ENCODE data around the gene SNAI1. TPM values are rescaled to one million over a fixed set of nuclear protein-coding genes. Genes with fewer than 3 reads are reported as not detected.

SNAI1 gene
- total RNA-seq, 1 donor from 2014 or later: not detected

GRCh38 chr20:49938173-49939163, 44.3 kb upstream of the SNAI1 start:
- peaks cover 15% of the 10 kb centered on the region for H3K36me3 ChIP-seq (ENCODE audit: control insufficient read depth, insufficient read depth, low read length)
- H3K4me3 ChIP-seq (ENCODE audit: low read depth, low read length): no peak overlapping the region
- no peak for TF ChIP-seq CTCF (IDR thresholded peaks at IDR 0.05; ENCODE audit: insufficient read depth, low read length, severe bottlenecking)
- H3K27me3 ChIP-seq (ENCODE audit: control insufficient read depth, insufficient read depth, low read length): no peaks in the 10 kb centered on the region
- no peak for DNase-seq (ENCODE audit: low read depth)
- FAIRE-seq: no peak

- FAIRE-seq (no peak), DNase-seq (ENCODE audit: low read depth) (no peak)
- no peak for TF ChIP-seq CTCF (IDR thresholded peaks at IDR 0.05; ENCODE audit: insufficient read depth, low read length, severe bottlenecking)
- Histone ChIP-seq H3K36me3 (ENCODE audit: control insufficient read depth, insufficient read depth, low read length) (peaks cover 23% of the 10 kb centered on the region), H3K27me3 (ENCODE audit: control insufficient read depth, insufficient read depth, low read length) (no peaks in the 10 kb centered on the region), H3K4me3 (ENCODE audit: low read depth, low read length) (no peak overlapping the region)
Measured at GRCh38 chr20:49941456-49941855, 41.3 kb upstream of the SNAI1 start.

- DNase-seq (ENCODE audit: low read depth): no peak
- FAIRE-seq: no peak
- Histone ChIP-seq H3K4me3 (ENCODE audit: low read depth, low read length) (no peak overlapping the region), H3K27me3 (ENCODE audit: control insufficient read depth, insufficient read depth, low read length) (no peaks in the 10 kb centered on the region), H3K36me3 (ENCODE audit: control insufficient read depth, insufficient read depth, low read length) (peaks cover 23% of the 10 kb centered on the region)
- TF ChIP-seq CTCF (IDR thresholded peaks at IDR 0.05; ENCODE audit: insufficient read depth, low read length, severe bottlenecking): no peak
Measured at GRCh38 chr20:49942303-49942702, 40.5 kb upstream of the SNAI1 start.

GRCh38 chr20:49942942-49943341, 39.8 kb upstream of the SNAI1 start:
- Histone ChIP-seq H3K36me3 (ENCODE audit: control insufficient read depth, insufficient read depth, low read length) (peaks cover 23% of the 10 kb centered on the region), H3K27me3 (ENCODE audit: control insufficient read depth, insufficient read depth, low read length) (no peaks in the 10 kb centered on the region), H3K4me3 (ENCODE audit: low read depth, low read length) (no peak overlapping the region)
- DNase-seq (ENCODE audit: low read depth) (no peak), FAIRE-seq (no peak)
- TF ChIP-seq CTCF (IDR thresholded peaks at IDR 0.05; ENCODE audit: insufficient read depth, low read length, severe bottlenecking): no peak

GRCh38 chr20:49945306-49945700, 37.5 kb upstream of the SNAI1 start:
- no peaks in the 10 kb centered on the region for H3K27me3 ChIP-seq (ENCODE audit: control insufficient read depth, insufficient read depth, low read length)
- TF ChIP-seq CTCF (IDR thresholded peaks at IDR 0.05; ENCODE audit: insufficient read depth, low read length, severe bottlenecking): no peak
- H3K4me3 ChIP-seq (ENCODE audit: low read depth, low read length): no peak overlapping the region
- DNase-seq (ENCODE audit: low read depth): no peak
- peaks cover 24% of the 10 kb centered on the region for H3K36me3 ChIP-seq (ENCODE audit: control insufficient read depth, insufficient read depth, low read length)
- no peak for FAIRE-seq
